Neural progenitor cell (in vitro differentiated cells): ENCODE data around the gene TPD52L1.

Experiments
- CTCF ChIP-seq: fragments of 200-600 bp; sonication (generic); IDR thresholded peaks from 2 replicates; pipeline ENCODE4 v1.5.1; 2017; ENCODE audit warnings: antibody characterized with exemption, mild to moderate bottlenecking
- EZH2 ChIP-seq: fragments of 200-600 bp; sonication (generic); IDR thresholded peaks from 2 replicates; pipeline ENCODE4 v1.6.1; 2017; ENCODE audit warnings: antibody characterized with exemption, mild to moderate bottlenecking, moderate library complexity

- TF ChIP-seq CTCF (no peak), EZH2 (no peak)
Measured at GRCh38 chr6:125267806-125268523, 114.4 kb downstream of the TPD52L1 start.
